HG02970 (cell line): Measurements from ENCODE around the gene TSPAN14.

Experiments used
- ATAC-seq: cut with Tn5 transposase; IDR thresholded peaks from one replicate; pipeline ENCODE4 v1.9.1; 2021; ENCODE audit warnings: mild to moderate bottlenecking, moderate library complexity, moderate number of reproducible peaks; ENCODE audit not compliant: unreplicated experiment, low FRiP score

Gene TSPAN14

GRCh38 chr10:80502621-80503583, 48.8 kb downstream of the TSPAN14 start:
- ATAC-seq: no peak

GRCh38 chr10:80503584-80504157, 49.6 kb downstream of the TSPAN14 start:
- ATAC-seq: no peak

DNA sequence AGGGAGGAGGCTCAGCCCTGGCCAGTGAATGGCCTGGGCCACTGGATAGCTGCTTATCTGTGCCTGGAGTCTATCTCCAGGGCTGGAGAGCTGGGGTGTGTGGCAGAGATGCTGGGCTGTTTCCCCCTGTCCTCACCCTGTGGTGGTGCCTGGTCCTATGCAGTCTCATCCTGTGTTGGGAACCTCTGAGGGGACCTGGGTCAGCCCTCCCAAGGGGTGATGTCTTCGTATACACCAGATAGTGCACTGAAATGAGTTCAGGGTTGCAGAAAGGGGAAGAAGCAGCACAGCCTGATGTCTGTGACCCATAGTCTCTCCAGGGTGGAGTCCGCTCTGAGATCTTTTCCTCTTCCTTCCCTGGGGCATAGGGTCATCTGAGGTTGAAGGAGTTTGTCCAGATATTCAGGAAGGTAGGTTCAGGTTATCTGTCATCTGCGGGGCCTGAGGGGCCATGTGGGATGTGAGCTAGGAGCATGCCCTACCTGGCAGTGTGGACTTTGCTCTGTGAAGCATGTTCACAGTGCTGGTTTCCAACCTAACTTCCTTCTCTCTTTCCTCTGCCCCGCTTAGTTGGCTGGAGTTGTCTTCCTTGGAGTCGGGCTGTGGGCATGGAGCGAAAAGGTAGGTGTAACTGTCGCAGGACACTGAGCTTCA, 50.2 kb downstream of the TSPAN14 start:
- no peak for ATAC-seq

DNA sequence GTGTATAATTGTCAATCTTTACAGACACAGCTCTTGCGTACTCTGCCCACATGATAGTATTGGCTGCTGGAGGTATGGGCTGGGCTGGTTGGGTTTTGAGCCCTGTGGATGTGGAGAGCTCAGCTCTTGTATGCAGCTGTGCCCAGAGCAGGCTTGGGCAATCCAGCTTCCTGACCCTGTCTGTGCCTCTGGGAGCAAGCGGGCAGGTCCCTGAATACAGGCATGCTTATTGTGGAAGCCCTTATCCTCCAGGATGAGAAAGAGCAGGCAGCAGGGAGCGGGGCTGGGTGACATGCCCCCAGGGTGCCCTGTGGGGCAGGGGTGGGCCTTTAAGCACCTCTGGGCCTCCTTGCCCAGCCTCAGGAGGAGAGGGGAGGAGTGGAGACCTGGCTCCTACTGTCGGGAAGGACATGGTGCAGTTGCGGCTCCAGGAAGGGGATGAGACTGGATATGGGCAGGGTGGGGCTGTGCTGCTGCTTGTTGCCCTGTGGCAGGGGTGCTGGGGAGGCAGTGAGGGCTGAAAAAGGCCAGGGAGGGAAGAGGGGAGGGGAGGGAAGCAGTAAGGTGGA, 50.9 kb downstream of the TSPAN14 start:
- ATAC-seq: no peak

GRCh38 chr10:80506189-80506575, 52.1 kb downstream of the TSPAN14 start:
- no peak for ATAC-seq

- ATAC-seq: no peak
Measured at GRCh38 chr10:80506836-80507487, 52.9 kb downstream of the TSPAN14 start.

DNA sequence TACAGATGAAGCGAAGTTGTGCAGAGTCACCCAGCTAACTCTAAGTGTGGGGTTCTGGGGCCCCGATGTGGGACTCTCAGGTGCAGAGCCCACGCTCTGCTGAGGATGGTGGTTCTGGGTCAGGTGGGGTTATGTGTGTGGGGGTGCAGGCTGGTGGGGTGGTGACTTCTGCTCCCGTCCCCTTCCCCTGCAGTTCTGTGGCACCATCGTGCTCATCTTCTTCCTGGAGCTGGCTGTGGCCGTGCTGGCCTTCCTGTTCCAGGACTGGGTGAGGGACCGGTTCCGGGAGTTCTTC, 54.9 kb downstream of the TSPAN14 start:
- no peak for ATAC-seq

GRCh38 chr10:80509403-80510161, 55.5 kb downstream of the TSPAN14 start:
- no peak for ATAC-seq

DNA sequence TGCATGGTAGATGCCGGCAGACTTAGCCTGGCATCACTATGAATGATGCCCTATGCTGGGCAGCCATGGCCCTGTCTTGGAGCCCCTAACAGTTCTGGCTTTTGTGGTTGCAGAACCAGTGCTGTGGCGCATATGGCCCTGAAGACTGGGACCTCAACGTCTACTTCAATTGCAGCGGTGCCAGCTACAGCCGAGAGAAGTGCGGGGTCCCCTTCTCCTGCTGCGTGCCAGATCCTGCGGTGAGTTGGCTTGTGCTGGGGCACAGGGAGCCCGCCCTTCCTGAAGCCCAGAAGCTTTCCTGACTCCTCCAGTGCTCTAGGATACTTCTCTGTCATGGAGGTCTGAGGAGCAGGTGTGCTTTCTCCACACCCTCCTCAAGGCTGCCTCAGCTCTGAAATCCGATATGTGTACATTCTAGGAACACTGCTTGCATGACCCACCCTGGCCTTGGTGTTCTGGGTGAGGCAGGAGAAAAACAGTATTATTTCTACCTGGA, 58.0 kb downstream of the TSPAN14 start:
- no peak for ATAC-seq

DNA sequence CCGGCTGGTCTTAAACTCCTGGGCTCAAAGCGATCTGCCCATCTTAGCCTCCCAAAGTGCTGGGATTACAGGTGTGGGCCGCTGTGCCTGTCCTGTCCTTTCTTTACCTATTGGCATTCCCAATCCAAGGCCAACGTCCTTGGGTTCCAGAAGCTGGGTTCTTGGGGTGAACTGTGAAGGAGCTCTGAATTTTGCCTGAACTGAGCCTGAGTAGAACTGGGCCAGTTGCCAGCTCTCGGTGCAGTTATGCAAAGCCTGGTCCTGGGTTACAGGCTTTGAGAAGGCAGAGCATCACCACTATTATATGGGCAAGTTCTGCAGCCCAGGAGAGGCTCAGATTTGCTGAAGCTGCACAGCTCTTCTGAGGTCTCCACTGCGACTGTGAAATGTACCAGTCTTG, 59.0 kb downstream of the TSPAN14 start:
- ATAC-seq: no peak

- ATAC-seq: no peak
Measured at GRCh38 chr10:80515511-80515910, 61.4 kb downstream of the TSPAN14 start.

GRCh38 chr10:80515941-80516340, 61.8 kb downstream of the TSPAN14 start:
- ATAC-seq: no peak

DNA sequence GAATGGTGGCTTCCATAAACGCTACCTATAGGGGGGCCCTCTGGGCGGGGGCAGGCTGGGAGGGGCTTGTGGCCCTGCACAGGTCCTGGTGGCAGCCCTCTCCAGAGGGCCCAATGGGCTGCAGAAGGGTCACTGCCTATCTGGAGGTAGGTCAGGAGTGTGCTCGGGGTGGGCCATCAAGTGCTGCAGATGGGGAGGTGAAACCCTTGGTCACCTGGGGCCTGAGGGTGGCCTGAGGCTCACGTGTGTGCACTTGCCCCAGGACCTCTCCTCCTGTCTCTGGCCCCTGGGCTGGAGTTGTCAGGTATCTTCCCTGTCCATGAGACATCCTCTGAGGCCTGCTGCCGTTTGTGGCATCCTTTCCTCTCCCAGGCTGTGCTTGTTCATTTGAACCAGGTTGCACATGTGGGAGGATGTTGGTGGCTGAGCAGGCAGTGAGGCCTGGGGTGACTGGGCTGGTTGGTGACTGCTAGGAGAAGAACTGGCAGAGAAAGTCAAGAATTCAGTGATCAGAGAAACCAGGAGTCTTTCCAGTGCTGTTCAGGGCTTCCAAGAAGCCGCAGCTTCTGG, 62.5 kb downstream of the TSPAN14 start:
- ATAC-seq: no peak

DNA sequence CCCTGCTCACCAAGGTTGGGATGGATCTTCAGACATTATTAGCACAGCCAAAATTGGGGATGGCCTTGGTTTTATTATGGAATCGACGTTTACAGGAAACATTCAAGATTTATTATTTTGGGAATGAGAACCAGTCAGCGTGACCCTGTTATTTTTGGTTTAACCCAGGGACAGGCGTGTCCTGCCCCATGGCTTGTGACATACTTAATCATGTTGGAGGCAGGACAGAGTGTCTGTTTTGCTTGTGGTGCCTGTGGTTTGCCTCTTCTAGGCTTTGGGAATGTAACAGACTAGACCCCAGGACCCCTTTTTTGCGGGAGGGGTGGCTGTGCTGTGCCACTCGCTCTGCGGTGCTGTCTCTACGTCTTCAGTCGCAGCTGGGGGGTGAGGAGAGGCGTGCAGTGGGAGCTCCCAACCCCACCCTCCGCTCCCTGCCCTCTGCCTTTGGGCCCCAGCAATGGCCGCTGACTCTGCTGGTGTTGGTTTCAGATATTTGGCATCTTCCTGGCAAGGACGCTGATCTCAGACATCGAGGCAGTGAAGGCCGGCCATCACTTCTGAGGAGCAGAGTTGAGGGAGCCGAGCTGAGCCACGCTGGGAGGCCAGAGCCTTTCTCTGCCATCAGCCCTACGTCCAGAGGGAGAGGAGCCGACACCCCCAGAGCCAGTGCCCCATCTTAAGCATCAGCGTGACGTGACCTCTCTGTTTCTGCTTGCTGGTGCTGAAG, 63.5 kb downstream of the TSPAN14 start:
- no peak for ATAC-seq

DNA sequence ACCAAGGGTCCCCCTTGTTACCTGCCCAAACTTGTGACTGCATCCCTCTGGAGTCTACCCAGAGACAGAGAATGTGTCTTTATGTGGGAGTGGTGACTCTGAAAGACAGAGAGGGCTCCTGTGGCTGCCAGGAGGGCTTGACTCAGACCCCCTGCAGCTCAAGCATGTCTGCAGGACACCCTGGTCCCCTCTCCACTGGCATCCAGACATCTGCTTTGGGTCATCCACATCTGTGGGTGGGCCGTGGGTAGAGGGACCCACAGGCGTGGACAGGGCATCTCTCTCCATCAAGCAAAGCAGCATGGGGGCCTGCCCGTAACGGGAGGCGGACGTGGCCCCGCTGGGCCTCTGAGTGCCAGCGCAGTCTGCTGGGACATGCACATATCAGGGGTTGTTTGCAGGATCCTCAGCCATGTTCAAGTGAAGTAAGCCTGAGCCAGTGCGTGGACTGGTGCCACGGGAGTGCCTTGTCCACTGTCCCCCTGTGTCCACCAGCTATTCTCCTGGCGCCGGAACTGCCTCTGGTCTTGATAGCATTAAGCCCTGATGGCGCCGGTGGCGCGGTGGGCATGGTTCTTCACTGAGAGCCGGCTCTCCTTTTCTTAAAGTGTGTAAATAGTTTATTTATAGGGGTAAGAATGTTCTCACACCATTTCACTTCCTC, 64.2 kb downstream of the TSPAN14 start:
- no peak for ATAC-seq

DNA sequence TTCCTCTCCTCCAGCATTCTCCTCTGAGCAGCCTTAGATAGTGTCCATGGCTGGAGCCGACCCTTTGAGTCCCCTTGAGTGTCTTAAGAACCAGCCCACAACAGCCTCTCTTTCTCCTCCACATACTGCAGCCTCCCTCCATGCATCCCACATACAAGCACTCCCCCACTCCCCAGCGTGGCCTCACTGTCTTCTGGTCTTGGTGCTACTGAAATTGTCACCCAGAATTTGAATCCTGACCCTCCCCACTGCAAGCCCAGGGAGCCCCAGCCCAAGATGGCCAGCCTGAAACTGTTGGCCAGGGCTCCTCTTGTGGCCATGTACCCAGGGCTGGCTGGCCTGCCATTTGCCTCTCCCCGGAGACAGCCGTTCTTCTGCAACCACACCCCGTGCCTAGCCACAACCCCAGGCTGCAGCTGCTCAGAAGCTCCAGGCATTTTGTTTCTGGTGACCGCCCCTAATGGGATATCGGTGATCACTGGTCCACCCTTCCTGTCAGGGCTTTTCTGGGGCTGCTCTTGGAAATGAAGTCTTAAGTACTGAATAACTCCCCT, 64.8 kb downstream of the TSPAN14 start:
- no peak for ATAC-seq

DNA sequence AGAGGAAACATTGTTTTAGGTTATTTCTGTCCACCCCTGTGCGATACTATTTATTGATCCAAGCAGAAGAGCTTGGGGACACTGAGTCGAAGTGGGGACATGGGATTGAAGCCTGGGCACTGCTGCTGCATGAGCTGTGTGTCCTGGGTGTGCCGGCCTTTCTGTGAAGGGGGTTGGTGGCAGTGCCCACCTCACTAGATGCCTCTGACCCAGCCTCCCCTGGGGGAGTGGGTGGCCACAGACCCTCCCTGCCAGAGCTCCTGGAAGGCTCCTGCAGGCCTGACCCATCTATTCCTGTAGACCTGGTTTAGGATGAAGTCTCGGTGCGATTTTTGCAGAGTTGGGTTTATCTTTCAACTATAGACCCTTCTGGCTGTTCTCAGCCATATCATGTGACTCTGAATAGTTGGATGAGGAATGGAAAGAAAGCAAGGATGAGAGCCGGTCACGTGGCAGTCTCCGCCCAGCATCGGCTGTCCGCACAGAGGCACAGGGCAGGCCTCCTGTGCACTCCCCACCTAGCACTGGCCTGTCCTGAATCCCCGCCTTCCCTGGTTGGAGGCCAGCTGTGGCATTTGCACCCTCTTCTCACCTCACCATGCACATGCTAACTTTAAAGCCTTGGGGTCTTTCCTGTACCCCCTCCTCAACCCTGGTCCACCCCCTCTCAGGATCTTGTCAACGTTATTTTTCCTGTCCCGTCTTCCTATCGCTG, 66.0 kb downstream of the TSPAN14 start:
- no peak for ATAC-seq
